Ovary (tissue), 9 donors: ENCODE measurements around the gene LRRC52. TPM values are rescaled to one million over a fixed set of nuclear protein-coding genes. Genes with fewer than 3 reads are reported as not detected.
"Not testable (repeated sequence)": the region's sequence is repeated elsewhere in the genome, so short reads cannot be mapped to it uniquely, and the experiment has no call there.

Source experiments
- DNase-seq, 5 donors: peaks; one replicate each; pipeline ENCODE4 v3.0.0-alpha.2; 2019 to 2020
- H3K27ac ChIP-seq, 2 donors: fragments of 200-600 bp; one replicate each; pipeline versions ENCODE4 v1.5.1 to v1.8.0; 2019 to 2022
- H3K27me3 ChIP-seq: fragments of 200-600 bp; one replicate; pipeline ENCODE4 v1.8.0; 2022
- H3K36me3 ChIP-seq: fragments of 200-600 bp; sonication (generic); one replicate; pipeline ENCODE4 v1.5.1; 2019
- H3K4me1 ChIP-seq: one replicate; pipeline ENCODE4 v1.8.1; 2013; ENCODE audit warnings: mild to moderate bottlenecking, moderate library complexity; ENCODE audit not compliant: insufficient read depth
- H3K4me3 ChIP-seq: fragments of 200-600 bp; sonication (generic); one replicate; pipeline ENCODE4 v1.5.1; 2017
- H3K9me3 ChIP-seq, 2 donors: fragments of 200-600 bp in 1 of 2; sonication (generic) in 1 of 2; one replicate each; pipeline versions ENCODE4 v1.5.1 to v1.8.1; 2013 to 2019; ENCODE audit warnings: mild to moderate bottlenecking in 1 of 2, moderate library complexity in 1 of 2
- EP300 ChIP-seq: sonication (generic); formaldehyde crosslinking; IDR thresholded peaks from one replicate; pipeline ENCODE4 v1.6.1; 2017; ENCODE audit warnings: antibody characterized with exemption
- POLR2A ChIP-seq: fragments of 450-650 bp; IDR thresholded peaks from one replicate; pipeline ENCODE4 v1.6.1; 2017; ENCODE audit warnings: antibody characterized with exemption, mild to moderate bottlenecking, moderate library complexity
- WGBS, 3 donors: extraction: QIAGEN DNeasy Blood & Tissue Kit in 1 of 3; methylation state at CpG; one replicate each; pipeline versions ENCODE4 v1.1.5 to v1.1.7; 2013 to 2017; 5-methylcytosine and 5-hydroxymethylcytosine counted together
- intact Hi-C, 4 donors: fragments of 100-400 bp; cut with DNase I; formaldehyde crosslinking; loops; one replicate each; pipeline versions ENCODE4 v1.11.0 to v1.15.1; 2022 to 2023
- polyA plus RNA-seq, 2 donors: library from polyadenylated mRNA; stranded (reverse); fragments of 200-250 nt in 1 of 2; fragments of 350-450 nt in 1 of 2; fragmentation: Illumina TruSeq in 1 of 2; extraction: RNeasy Lipid Tissue Mini Kit (QIAGEN cat#74804) in 1 of 2; gene quantifications; one replicate each; pipeline ENCODE4 v1.2.3, GENCODE V29; 2013 to 2014
- total RNA-seq, 7 donors: library from RNA; depleted of rRNA in 2 of 7; stranded (reverse); fragments of >200 nt in 2 of 7; fragmentation: NEBNext Ultra II Directional in 3 of 7; extraction: Animal tissue kit (Norgen Biotek cat#: 25700) in 3 of 7; gene quantifications; one replicate each; pipeline versions ENCODE4 v1.1.0 to v1.2.4, GENCODE V29; 2016 to 2023
- TF ChIP-seq, protein P1 (sequence below), 3 donors: fragments of 450-650 bp in 2 of 3; fragments of 200-600 bp in 1 of 3; IDR thresholded peaks; one replicate each; pipeline versions ENCODE4 v1.5.1 to v1.8.0; 2016 to 2022; ENCODE audit warnings: antibody characterized with exemption in 3 of 3, mild to moderate bottlenecking in 1 of 3
- donor health status: DM: no; HTN: no; CAD: no; lungs with moderate emphysema.
- donor health status: DM: no; HTN: no; CAD: no.
- donor health status: Bipolar disorder and iron deficiency.
- donor health status: DM: yes; HTN: yes; CAD: no.
- donor health status: DM: no; HTN: no; CAD: no.
- donor health status: DM: yes; HTN: yes; CAD: no.

LRRC52 gene
- total and polyA plus RNA-seq, 9 donors, result not detected

DNA sequence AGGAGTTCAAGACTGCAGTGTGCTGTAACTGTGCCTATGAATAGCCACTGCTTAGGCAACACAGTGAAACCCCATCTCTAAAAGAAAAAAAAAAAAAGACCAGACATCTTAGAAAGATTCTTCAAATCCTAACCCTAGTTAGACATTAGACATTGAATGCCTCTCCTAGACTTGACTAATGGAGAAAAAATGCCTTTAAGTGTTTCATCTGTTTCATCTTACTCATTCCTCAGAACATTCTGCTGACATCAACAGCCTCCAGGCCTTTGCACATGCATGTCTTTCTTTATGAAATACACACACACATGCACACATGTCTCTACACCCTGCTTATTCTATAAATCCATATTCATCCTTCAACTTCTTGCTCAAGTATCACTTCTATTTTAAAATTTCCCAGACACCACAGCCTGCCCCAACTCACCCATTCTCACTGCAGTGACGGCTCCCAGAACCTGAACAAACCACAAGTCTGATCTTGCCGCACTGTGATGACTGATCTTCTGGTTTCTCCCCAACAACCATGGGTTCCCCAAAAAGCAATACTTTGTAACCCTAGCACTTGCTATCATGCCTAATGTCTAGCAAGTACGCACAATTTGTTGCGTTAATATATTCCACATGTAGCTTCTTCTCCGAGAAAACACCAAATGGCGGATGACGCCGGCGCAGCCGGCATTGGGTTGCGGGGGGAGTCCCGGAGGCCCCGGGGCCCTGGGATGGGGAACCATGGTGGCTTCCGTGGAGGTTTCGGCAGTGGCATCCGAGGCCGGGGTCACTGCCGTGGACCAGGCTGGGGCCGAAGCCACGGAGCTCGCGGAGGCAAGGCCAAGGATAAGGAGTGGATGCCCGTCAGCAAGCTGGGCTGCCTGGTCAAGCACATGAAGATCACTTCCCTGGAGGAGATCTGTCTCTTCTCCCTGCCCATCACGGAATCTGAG lies 37.4 kb downstream of the LRRC52 start:
- intact Hi-C loops, result loop anchor here in 1 of 4 donors (5.0 kb wide), 1 partner anchor 184 kb away; no protein-coding TSS in a partner anchor
- Histone ChIP-seq H3K9me3 (no peaks in the 10 kb centered on the region), H3K27me3 (no peaks in the 10 kb centered on the region), H3K4me3 (no peak overlapping the region), H3K27ac (no peak overlapping the region), H3K36me3 (no peaks in the 10 kb centered on the region), H3K4me1 (no peaks in the 10 kb centered on the region)
- TF ChIP-seq EP300, result no peak
- no peak for TF ChIP-seq POLR2A
- TF ChIP-seq, protein P1, sequence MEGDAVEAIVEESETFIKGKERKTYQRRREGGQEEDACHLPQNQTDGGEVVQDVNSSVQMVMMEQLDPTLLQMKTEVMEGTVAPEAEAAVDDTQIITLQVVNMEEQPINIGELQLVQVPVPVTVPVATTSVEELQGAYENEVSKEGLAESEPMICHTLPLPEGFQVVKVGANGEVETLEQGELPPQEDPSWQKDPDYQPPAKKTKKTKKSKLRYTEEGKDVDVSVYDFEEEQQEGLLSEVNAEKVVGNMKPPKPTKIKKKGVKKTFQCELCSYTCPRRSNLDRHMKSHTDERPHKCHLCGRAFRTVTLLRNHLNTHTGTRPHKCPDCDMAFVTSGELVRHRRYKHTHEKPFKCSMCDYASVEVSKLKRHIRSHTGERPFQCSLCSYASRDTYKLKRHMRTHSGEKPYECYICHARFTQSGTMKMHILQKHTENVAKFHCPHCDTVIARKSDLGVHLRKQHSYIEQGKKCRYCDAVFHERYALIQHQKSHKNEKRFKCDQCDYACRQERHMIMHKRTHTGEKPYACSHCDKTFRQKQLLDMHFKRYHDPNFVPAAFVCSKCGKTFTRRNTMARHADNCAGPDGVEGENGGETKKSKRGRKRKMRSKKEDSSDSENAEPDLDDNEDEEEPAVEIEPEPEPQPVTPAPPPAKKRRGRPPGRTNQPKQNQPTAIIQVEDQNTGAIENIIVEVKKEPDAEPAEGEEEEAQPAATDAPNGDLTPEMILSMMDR (IDR thresholded peaks at IDR 0.05), result no peak
- DNase-seq, result no peak
- WGBS, 3 donors, result 95 to 97% (median 97%) methylated on average over 23 to 24 of the region's 24 CpGs

DNA sequence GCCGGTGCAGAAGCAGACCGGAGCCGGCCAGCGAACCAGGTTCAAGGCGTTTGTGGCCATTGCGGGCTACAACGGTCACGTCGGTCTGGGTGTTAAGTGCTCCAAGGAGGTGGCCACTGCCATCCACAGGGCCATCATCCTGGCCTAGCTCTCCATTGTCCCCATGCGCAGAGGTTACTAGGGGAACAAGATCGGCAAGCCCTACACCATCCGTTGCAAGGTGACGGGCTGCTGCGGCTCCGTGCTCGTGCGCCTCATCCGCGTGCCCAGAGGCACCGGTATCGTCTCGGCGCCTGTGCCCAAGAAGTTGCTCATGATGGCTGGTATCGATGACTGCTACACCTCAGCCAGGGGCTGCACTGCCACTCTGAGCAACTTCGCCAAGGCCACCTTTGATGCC lies 38.1 kb downstream of the LRRC52 start:
- no peaks in the 10 kb centered on the region for H3K9me3 ChIP-seq
- no peak for DNase-seq
- no peaks in the 10 kb centered on the region for H3K4me1 ChIP-seq
- no peak for TF ChIP-seq EP300
- TF ChIP-seq, protein P1 (IDR thresholded peaks at IDR 0.05), result no peak
- no peak for TF ChIP-seq POLR2A
- WGBS, 3 donors, result 95 to 98% (median 96%) methylated on average over 23 to 25 of the region's 25 CpGs
- no peaks in the 10 kb centered on the region for H3K36me3 ChIP-seq
- H3K27me3 ChIP-seq, result no peaks in the 10 kb centered on the region
- H3K27ac ChIP-seq, result no peak overlapping the region
- H3K4me3 ChIP-seq, result no peak overlapping the region
- intact Hi-C loops, result loop anchor here in 1 of 4 donors (5.0 kb wide), 1 partner anchor 185 kb away; no protein-coding TSS in a partner anchor

DNA sequence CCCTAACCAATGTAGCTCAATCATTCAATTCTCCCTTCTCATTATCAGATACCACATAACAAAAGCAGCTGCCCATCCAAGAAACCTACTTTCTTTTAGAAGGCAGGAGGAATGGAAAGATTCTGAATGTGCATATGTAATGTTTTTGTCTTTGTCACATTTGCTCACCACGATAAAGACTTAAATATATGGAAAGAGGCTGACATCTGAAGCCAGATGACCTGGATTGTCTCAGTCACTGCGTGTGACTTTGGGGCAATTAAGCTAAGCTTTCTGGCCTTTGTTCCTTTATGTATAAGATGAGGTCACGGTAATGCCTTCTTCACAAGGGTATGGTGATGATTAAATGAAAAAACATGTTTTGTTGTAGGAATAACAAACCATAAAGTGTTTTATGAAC lies 42.6 kb downstream of the LRRC52 start:
- WGBS, 3 donors, result 71 to 73% (median 71%) methylated on average over 3 of the region's 3 CpGs

DNA sequence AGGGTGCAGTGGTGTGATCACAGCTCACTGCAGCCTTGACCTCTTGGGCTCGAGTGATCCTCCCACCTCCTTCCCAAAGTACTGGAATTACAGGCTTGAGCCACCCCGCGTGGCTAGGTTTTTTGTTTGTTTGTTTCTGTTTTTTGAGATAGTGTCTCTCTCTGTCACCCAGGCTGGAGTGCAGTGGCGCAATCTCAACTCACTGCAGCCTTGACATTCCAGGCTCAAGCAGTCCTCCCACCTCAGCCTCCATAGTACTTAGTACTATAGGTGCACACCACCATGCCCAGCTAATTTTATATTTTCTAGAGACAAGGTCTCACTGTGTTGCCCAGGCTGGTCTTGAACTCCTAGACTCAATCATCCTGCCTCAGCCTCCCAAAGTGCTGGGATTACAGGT lies 47.6 kb downstream of the LRRC52 start:
- H3K9me3 ChIP-seq, H3K27me3 ChIP-seq, H3K27ac ChIP-seq, H3K36me3 ChIP-seq, DNase-seq, H3K4me1 ChIP-seq, H3K4me3 ChIP-seq: not testable (repeated sequence)
- 53 to 75% (median 55%) methylated on average over 4 of the region's 4 CpGs for WGBS, 3 donors
- intact Hi-C loops, result loop anchor here in 3 of 4 donors (5.0 kb wide), 1 partner anchor 199 kb away; no protein-coding TSS in a partner anchor

More for the DNA sequence above, 42.6 kb downstream of the LRRC52 start:
- H3K27me3 ChIP-seq, result no peaks in the 10 kb centered on the region
- DNase-seq, result no peak
- TF ChIP-seq EP300 (no peak), POLR2A (no peak)
- TF ChIP-seq, protein P1 (IDR thresholded peaks at IDR 0.05), result no peak
- no peaks in the 10 kb centered on the region for H3K4me1 ChIP-seq
- intact Hi-C loops, result loop anchor here in 2 of 4 donors (5.0 kb wide), 2 partner anchors 179 to 464 kb away; no protein-coding TSS in a partner anchor
- H3K9me3 ChIP-seq, result no peaks in the 10 kb centered on the region
- H3K36me3 ChIP-seq, result no peaks in the 10 kb centered on the region
- H3K27ac ChIP-seq, result no peak overlapping the region
- H3K4me3 ChIP-seq, result no peak overlapping the region
